AG04449 (cell line): ENCODE results near the gene C11orf58.

Source experiments
- CTCF ChIA-PET: fragments of 350-600 bp; formaldehyde crosslinking; extraction: SDS; loops from one replicate; lab custom pipeline; 2021; ENCODE audit warnings: antibody characterized with exemption; lab: Yijun Ruan, JAX
- POLR2A ChIA-PET: fragments of 400-600, 350-600 bp; formaldehyde crosslinking; extraction: SDS; loops from one replicate; lab custom pipeline; 2020; ENCODE audit warnings: antibody characterized with exemption, inconsistent platforms; lab: Yijun Ruan, JAX
- DNase-seq: peaks from one replicate; pipeline ENCODE4 v3.0.0-alpha.2; 2010; ENCODE audit warnings: low read depth, low spot score
- H3K4me3 ChIP-seq: 2 replicates; pipeline ENCODE4 v1.5.1; 2011; ENCODE audit warnings: low read depth, mild to moderate bottlenecking, control low read depth, low read length
- CTCF ChIP-seq: IDR thresholded peaks from one replicate; pipeline ENCODE4 v1.5.1; 2011; ENCODE audit warnings: mild to moderate bottlenecking, moderate library complexity, low read length, control low read depth, inconsistent platforms; ENCODE audit not compliant: insufficient read depth; ENCODE audit errors: missing control alignments

C11orf58 gene

GRCh38 chr11:16771350-16772140, 33.1 kb downstream of the C11orf58 start:
- TF ChIP-seq CTCF = no peak
- ChIA-PET POLR2A (no interaction called here), CTCF (interaction anchor here (1.8 to 6.7 kb wide), 3 partner anchors 13 to 17 kb away, joined by 4 to 114 read pairs (median 63); no protein-coding TSS in a partner anchor)
- no peak for DNase-seq
- H3K4me3 ChIP-seq = no peak overlapping the region

GRCh38 chr11:16772141-16772512, 33.7 kb downstream of the C11orf58 start:
- DNase-seq = no peak
- no peak overlapping the region for H3K4me3 ChIP-seq
- no peak for TF ChIP-seq CTCF
- ChIA-PET POLR2A (no interaction called here), CTCF (interaction anchor here (5.8 kb wide), 1 partner anchor 14 kb away, joined by 114 read pairs; no protein-coding TSS in a partner anchor)

- TF ChIP-seq CTCF = no peak
- DNase-seq = no peak
- CTCF ChIA-PET = interaction anchor here (5.8 kb wide), 1 partner anchor 12 kb away, joined by 114 read pairs; no protein-coding TSS in a partner anchor
- no peak overlapping the region for H3K4me3 ChIP-seq
- POLR2A ChIA-PET = interaction anchor here (0.9 kb wide), 1 partner anchor 12 kb away, joined by 3 read pairs; no protein-coding TSS in a partner anchor
These were observed 35.8 kb downstream of the C11orf58 start for GRCh38 chr11:16773981-16774935.

DNA sequence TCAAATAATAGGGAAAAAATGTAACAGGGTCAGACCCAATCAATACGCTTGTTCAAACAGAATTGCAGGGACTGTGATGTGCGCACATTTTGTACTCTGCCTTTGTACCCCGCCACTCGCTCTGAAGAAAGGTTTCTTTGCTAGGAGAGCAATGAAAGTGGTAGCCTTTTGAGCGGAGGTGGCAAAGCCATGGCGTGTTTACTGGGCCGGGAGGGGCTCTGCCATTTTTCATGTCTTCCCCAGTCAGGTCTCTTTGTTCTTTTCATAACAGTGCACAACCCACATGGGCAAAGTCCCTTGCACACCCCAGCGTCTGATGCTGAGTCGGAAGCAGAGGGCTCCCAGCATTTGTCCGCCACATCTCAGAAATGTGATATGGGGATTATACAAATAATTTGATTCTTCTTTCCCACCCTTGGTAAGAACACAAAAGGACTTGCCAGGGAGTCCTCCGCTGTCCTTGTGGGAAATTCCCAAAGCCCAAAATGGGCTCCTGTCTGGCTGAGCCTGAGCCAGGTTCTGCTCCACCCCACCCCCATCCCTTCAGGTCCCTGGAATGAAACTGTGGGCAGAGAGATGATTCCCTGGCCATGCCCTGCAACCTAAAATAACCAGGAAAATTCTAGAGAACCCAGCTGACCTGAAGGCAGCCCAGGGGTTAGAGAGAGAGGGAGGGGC, 36.6 kb downstream of the C11orf58 start:
- H3K4me3 ChIP-seq = no peak overlapping the region
- no peak for TF ChIP-seq CTCF
- DNase-seq = no peak
- CTCF ChIA-PET = interaction anchor here (5.8 kb wide), 1 partner anchor 11 kb away, joined by 114 read pairs; no protein-coding TSS in a partner anchor
- POLR2A ChIA-PET = interaction anchor here (0.9 kb wide), 1 partner anchor 12 kb away, joined by 3 read pairs; no protein-coding TSS in a partner anchor

- ChIA-PET CTCF (interaction anchor here (5.8 kb wide), 1 partner anchor 10 kb away, joined by 114 read pairs; no protein-coding TSS in a partner anchor), POLR2A (no interaction called here)
- no peak for DNase-seq
- H3K4me3 ChIP-seq = no peak overlapping the region
- no peak for TF ChIP-seq CTCF
These were observed 37.3 kb downstream of the C11orf58 start for GRCh38 chr11:16775614-16776283.
